Endothelial cell of umbilical vein (primary cell): ENCODE data around the gene DST. TPM values are rescaled to one million over a fixed set of nuclear protein-coding genes. Genes with fewer than 3 reads are reported as not detected.

Source experiments
- BruUV-seq: library from RNA; stranded (reverse); fragments of 400-500 nt; replicated peaks from 2 replicates; lab custom pipeline; 2021; lab: Mats Ljungman, UMichigan
- CTCF ChIA-PET: fragments of 300-600, 350-600 bp; sonication (Branson Sonifier 250); formaldehyde crosslinking; loops from one replicate; lab custom pipeline; 2021; ENCODE audit warnings: antibody characterized with exemption, inconsistent platforms; lab: Charles Lee
- POLR2A ChIA-PET: fragments of 300-600, 350-600 bp; sonication (Branson Sonifier 250); formaldehyde crosslinking; loops from one replicate; lab custom pipeline; 2021; ENCODE audit warnings: antibody characterized with exemption, inconsistent platforms; lab: Charles Lee
- DNase-seq: peaks from one replicate; pipeline ENCODE4 v3.0.0-alpha.2; 2011; ENCODE audit warnings: low read depth, low spot score
- FAIRE-seq: peaks from 2 replicates; lab custom pipeline; 2011; peaks lifted over from hg19 to GRCh38; lab: Jason Lieb, UNC
- H2AFZ ChIP-seq: 2 replicates; pipeline ENCODE4 v1.6.0; 2012; ENCODE audit warnings: low read depth, low read length, control low read depth, inconsistent platforms
- H3K27ac ChIP-seq: 2 replicates; pipeline ENCODE4 v1.5.1; 2011; ENCODE audit warnings: low read depth, mild to moderate bottlenecking, control low read depth, low read length, moderate library complexity; ENCODE audit not compliant: insufficient read depth
- H3K27me3 ChIP-seq, 2 experiments: 2 replicates each; pipeline versions ENCODE4 v1.6.0 to v1.6.1; 2011; ENCODE audit warnings: low read length in 2 of 2, mixed read lengths in 1 of 2; ENCODE audit not compliant: control insufficient read depth in 2 of 2, insufficient read depth in 2 of 2
- H3K36me3 ChIP-seq, 2 experiments: 2 replicates in 1 of 2; 3 replicates in 1 of 2; pipeline ENCODE4 v1.5.1; 2011; ENCODE audit warnings: low read length in 2 of 2, mild to moderate bottlenecking in 1 of 2, moderate library complexity in 1 of 2; ENCODE audit not compliant: control insufficient read depth in 2 of 2, insufficient read depth in 2 of 2; ENCODE audit errors: extremely low read depth in 1 of 2
- H3K4me1 ChIP-seq: 3 replicates; pipeline ENCODE4 v1.5.1; 2011; ENCODE audit warnings: mild to moderate bottlenecking, low read length; ENCODE audit not compliant: control insufficient read depth, insufficient read depth; ENCODE audit errors: extremely low read depth
- H3K4me2 ChIP-seq: 2 replicates; pipeline ENCODE4 v1.6.1; 2011; ENCODE audit warnings: low read length, control low read depth, mixed read lengths; ENCODE audit not compliant: insufficient read depth
- H3K4me3 ChIP-seq, 3 experiments: fragments of 200-600 bp in 1 of 3; sonication (generic), shearing (Covaris generic) in 1 of 3; replicated peaks in 1 of 3; 2 replicates each; pipeline ENCODE4 v1.5.1; 2011 to 2016; ENCODE audit warnings: control low read depth in 3 of 3, low read length in 3 of 3, mild to moderate bottlenecking in 2 of 3, inconsistent platforms in 1 of 3, low read depth in 1 of 3, moderate library complexity in 1 of 3; ENCODE audit not compliant: insufficient read depth in 1 of 3
- H3K79me2 ChIP-seq: 2 replicates; pipeline ENCODE4 v1.6.0; 2012; ENCODE audit warnings: low read length, inconsistent platforms; ENCODE audit not compliant: control insufficient read depth, insufficient read depth
- H3K9ac ChIP-seq: replicated peaks from 2 replicates; pipeline ENCODE3; 2011; ENCODE audit warnings: low read length, control low read depth; ENCODE audit not compliant: insufficient read depth; ENCODE audit errors: extremely low read depth
- H3K9me1 ChIP-seq: replicated peaks from 3 replicates; pipeline ENCODE4 v1.6.0; 2011; ENCODE audit warnings: mild to moderate bottlenecking, low read length; ENCODE audit not compliant: control insufficient read depth, insufficient read depth; ENCODE audit errors: extremely low read depth
- H3K9me3 ChIP-seq: replicated peaks from 2 replicates; pipeline ENCODE4 v1.5.1; 2012; ENCODE audit warnings: low read length, inconsistent platforms; ENCODE audit not compliant: control insufficient read depth, insufficient read depth
- H4K20me1 ChIP-seq: replicated peaks from 2 replicates; pipeline ENCODE3; 2011; ENCODE audit warnings: mild to moderate bottlenecking, low read length; ENCODE audit not compliant: control insufficient read depth, insufficient read depth; ENCODE audit errors: extremely low read depth
- CTCF ChIP-seq, 2 donors: IDR thresholded peaks; 1 replicate in 1 of 2; 2 replicates in 1 of 2; pipeline ENCODE4 v1.5.1; 2011; ENCODE audit warnings: low read length in 2 of 2, mild to moderate bottlenecking in 2 of 2, moderate library complexity in 2 of 2, control low read depth in 1 of 2, inconsistent platforms in 1 of 2, low read depth in 1 of 2; ENCODE audit not compliant: insufficient read depth in 1 of 2; ENCODE audit errors: extremely low read depth in 1 of 2
- EZH2 ChIP-seq: IDR thresholded peaks from 2 replicates; pipeline ENCODE4 v1.6.1; 2012; ENCODE audit warnings: borderline replicate concordance, low read depth, mild to moderate bottlenecking, moderate library complexity, low read length, inconsistent platforms; ENCODE audit not compliant: severe bottlenecking
- FOS ChIP-seq: IDR thresholded peaks from 2 replicates; pipeline ENCODE4 v1.6.1; 2011; ENCODE audit warnings: mild to moderate bottlenecking, low read length, moderate library complexity, borderline replicate concordance; ENCODE audit not compliant: insufficient read depth
- GATA2 ChIP-seq: IDR thresholded peaks from 2 replicates; pipeline ENCODE4 v1.7.0; 2011; ENCODE audit warnings: low read depth, mild to moderate bottlenecking, moderate library complexity, mixed read lengths, low read length; ENCODE audit not compliant: insufficient read length, insufficient read depth
- JUN ChIP-seq: IDR thresholded peaks from 2 replicates; pipeline ENCODE4 v1.6.1; 2011; ENCODE audit warnings: borderline replicate concordance, low read depth; ENCODE audit not compliant: insufficient read length, insufficient read depth
- MAX ChIP-seq: IDR thresholded peaks from 2 replicates; pipeline ENCODE4 v1.6.1; 2011; ENCODE audit not compliant: insufficient read depth, insufficient read length
- MYC ChIP-seq: IDR thresholded peaks from one replicate; pipeline ENCODE4 v1.6.1; 2011; ENCODE audit warnings: mild to moderate bottlenecking, low read depth, low read length
- POLR2A ChIP-seq: IDR thresholded peaks from 2 replicates; pipeline ENCODE4 v1.6.1; 2012; ENCODE audit warnings: low read depth, mild to moderate bottlenecking, control low read depth, low read length
- POLR2AphosphoS5 ChIP-seq: IDR thresholded peaks from 2 replicates; pipeline ENCODE4 v1.6.1; 2012; ENCODE audit warnings: low read depth, mild to moderate bottlenecking, control low read depth, low read length, moderate library complexity; ENCODE audit not compliant: insufficient read depth
- dilution Hi-C: fragments of 300-500 bp; cut with MboI; formaldehyde crosslinking; loops from one replicate; pipeline ENCODE4 v1.15.0; 2019; ENCODE audit warnings: low sequenced_read_pairs; ENCODE audit not compliant: extremely low pct_ligation_motif_present
- intact Hi-C: fragments of 100-400 bp; cut with micrococcal nuclease; formaldehyde crosslinking; loops from one replicate; pipeline ENCODE4 v1.10.0; 2022
- polyA plus RNA-seq, 4 experiments: library from polyadenylated mRNA; depleted of rRNA in 3 of 4; stranded (reverse) in 3 of 4; unstranded in 1 of 4; fragments of >200 nt; gene quantifications; 2 replicates each; pipeline versions ENCODE4 v1.2.1 to v1.2.3, GENCODE V29; 2011 to 2012; ENCODE audit warnings: missing spikeins in 1 of 4
- total RNA-seq: library from RNA; stranded (reverse); gene quantifications from 2 replicates; pipeline ENCODE4 v1.2.3, GENCODE V29; 2021

DST gene
- total and polyA plus RNA-seq, 2 donors (not counting 3 experiments of a cell fraction or from before 2014, with no cell fraction given): 62.3 to 253 TPM

- FAIRE-seq (no peak), DNase-seq (no peak)
- peaks cover 6 to 10% of the 10 kb centered on the region in 2 experiments for H3K36me3 ChIP-seq
- TF ChIP-seq FOS (no peak), CTCF (IDR thresholded peaks at IDR 0.05; ENCODE audit: extremely low read depth in 1 of 2, insufficient read depth in 1 of 2, low read depth in 1 of 2, low read length in 2 of 2) (no peak), POLR2A (no peak), MAX (no peak), EZH2 (no peak), MYC (no peak), GATA2 (no peak), JUN (no peak), POLR2AphosphoS5 (no peak)
- no peak overlapping the region for H3K4me2 ChIP-seq
- no TSS peak for BruUV-seq
- no peak overlapping the region for H3K4me3 ChIP-seq
- no peak overlapping the region for H3K9ac ChIP-seq
- H3K9me3 ChIP-seq: no peaks in the 10 kb centered on the region
- ChIA-PET POLR2A (no interaction called here), CTCF (no interaction called here)
- no peaks in the 10 kb centered on the region for H3K9me1 ChIP-seq
- no peaks in the 10 kb centered on the region for H3K4me1 ChIP-seq
- no peaks in the 10 kb centered on the region for H4K20me1 ChIP-seq
- intact Hi-C loops: no loop called here
- H3K27me3 ChIP-seq: no peaks in the 10 kb centered on the region
- no peak overlapping the region for H3K27ac ChIP-seq
- H2AFZ ChIP-seq: no peak overlapping the region
- dilution Hi-C loops: no loop called here
- no peaks in the 10 kb centered on the region for H3K79me2 ChIP-seq
These were observed 128.3 kb downstream of the DST start for GRCh38 chr6:56514395-56514794.
